SKM-1 treated with dmso at 0.1 percent for 144 hours (cell line): ENCODE results near the gene APOLD1.
"Not testable (repeated sequence)": the region's sequence is repeated elsewhere in the genome, so short reads cannot be mapped to it uniquely, and the experiment has no call there.

Source experiments
- DNase-seq: peaks from one replicate; lab custom pipeline; 2025; ENCODE audit not compliant: unreplicated experiment; lab: John Stamatoyannopoulos, UW

The APOLD1 gene, protein sequence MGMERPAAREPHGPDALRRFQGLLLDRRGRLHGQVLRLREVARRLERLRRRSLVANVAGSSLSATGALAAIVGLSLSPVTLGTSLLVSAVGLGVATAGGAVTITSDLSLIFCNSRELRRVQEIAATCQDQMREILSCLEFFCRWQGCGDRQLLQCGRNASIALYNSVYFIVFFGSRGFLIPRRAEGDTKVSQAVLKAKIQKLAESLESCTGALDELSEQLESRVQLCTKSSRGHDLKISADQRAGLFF

GRCh38 chr12:12784911-12785814, at the start of gene APOLD1:
Gene APOLD1 (plus strand): TSS chr12:12785659. CDS start chr12:12785692, 33 bp downstream.
- no peak for DNase-seq

DNA sequence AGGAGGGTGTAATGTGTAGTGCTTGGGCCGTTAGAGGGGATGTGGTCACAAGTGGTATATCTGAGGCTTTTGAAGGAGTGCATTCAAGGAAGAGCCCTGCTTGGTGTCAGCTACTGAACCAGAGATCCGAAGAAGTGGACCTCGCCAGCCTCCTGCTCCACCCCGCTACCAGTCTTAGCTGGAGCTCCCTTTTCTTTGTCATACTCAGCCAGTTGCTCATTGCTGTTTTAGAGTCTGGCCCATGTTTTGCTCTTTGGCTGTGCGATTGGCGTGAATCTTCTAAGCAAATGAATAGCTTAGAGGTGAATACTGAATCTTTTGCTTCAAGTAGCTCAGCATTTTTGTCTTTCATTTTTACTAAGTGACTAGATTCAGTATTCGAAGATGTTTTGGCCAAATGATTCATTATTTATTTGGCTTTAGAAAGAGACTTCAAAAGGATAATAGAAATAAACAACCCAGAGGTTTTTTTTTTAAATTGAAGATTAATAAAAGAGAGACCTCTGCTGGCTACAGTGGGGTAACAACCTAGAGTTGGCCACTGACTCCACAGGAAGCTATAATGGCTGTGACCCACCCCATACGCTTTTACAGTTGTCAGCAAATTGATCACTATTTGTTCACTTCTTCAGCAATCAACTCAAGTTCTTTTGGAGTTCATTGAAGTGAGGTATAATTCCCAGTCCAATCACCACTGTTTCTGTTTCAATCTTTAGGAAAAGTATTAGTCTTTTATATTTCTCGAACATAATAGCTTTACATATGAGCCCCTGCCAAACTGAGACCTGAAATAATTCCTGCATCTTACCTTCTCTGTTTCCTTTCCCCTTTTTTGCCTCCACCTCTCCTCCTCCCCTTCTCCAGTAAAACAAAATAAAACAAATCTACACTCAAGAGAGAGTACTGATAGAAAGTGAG, 48.4 kb upstream of the APOLD1 start:
- no peak for DNase-seq

- not testable (repeated sequence) for DNase-seq
Observed at GRCh38 chr12:12738152-12738551, 47.3 kb upstream of the APOLD1 start.

GRCh38 chr12:12741660-12742059, 43.8 kb upstream of the APOLD1 start:
- no peak for DNase-seq

DNA sequence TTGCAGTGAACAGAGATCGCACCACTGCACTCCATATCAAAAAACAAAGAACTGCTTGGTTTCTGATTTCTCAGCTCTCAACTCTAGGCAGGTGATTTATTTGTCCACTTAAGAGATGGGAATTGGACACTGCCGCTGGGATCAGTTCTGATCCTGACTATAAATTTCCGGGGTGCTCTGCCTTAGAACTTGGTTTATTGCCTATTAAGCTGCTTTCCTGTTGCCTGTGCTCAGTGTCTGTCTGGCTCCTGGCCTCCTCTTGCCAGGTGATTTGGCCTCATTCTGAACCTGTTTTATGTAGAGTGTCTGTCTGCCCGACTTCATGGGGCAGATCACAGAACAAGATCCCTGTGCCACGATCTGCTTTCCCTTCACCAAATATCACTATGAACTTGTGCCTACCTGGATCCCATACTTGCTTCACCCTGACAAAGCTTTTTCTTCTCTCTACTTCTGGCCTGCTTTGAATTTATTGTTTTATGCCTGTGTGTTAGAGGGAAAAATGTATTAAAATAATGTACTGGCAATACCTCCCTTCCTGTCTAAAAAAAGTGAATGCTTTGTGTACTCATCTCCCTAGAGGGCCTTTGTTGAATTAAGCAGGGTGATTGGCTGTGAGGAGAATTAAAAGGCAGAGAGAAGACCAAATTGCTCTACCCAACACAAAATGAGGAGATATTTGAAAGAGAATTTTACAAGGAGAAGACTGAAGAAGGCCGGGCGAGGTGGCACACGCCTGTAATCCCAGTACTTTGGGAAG, 40.7 kb upstream of the APOLD1 start:
- DNase-seq = no peak

DNA sequence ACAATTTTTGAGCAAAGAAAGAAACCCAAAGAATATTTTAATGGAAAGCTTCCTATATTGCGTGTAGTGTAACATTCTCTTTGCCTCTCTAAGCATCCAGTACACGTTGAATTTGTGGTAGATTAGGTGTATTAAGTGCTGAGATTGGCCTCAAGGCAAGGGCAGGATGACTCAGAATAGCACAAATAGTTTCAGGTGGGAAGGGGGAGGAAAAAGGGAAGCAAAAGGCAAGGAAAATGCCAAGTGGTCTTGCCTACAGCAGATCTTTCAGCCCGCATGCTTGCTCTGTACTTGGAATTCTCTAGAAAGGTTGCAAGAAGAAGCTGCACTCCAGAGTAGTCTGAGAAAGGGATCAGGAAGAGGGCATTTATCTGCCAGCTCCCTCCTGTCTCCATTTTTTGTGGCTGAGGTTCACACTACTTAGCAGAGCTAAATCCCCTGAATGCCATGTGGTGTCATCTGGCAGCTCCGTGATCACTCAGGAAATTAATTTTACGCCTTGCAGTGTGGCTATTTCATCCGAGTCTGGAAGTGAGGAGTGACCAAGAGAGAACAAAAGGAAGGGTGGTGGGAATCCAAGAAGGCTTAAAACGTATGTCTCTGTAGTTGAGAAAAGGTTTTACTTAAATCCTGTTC, 39.8 kb upstream of the APOLD1 start:
- DNase-seq = no peak

DNA sequence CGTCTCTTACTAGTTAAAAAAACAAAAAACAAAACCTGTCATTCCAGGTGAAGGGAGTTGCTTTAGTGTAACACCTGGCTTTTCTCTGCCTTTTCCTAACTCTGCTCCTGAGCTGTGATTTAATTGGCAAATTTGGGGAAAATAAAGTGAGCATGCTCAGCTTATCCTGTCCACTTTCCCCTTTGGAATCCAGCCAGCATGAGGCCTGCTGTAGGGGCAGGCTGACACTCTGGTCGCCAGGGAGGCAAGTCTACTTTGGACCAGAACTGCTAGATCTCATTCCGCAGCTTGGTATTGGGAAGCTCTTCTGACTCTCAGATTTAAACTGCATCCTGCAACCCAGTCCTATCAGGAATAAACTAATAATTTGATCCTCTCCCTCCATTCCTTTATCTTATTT, 38.2 kb upstream of the APOLD1 start:
- DNase-seq = no peak

DNA sequence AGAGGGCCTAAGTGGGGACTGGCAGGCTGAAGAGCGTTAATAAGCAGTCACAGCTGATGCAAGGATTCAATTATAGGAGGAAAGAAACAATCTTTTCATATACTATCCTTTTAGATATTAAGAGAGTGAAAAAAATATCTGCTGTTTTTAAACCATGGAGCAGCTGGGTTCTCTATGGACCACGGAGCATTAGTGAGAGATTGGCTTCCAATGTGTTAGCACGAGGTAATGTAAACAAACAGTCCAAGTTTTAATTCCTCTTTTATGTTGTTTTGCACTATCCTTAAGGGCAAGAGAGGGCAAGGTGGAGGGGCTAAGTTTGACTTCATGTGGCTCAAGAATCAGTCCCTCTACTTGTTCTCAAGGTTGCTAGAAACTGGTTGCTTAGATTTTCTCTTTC, 37.4 kb upstream of the APOLD1 start:
- DNase-seq = no peak

DNA sequence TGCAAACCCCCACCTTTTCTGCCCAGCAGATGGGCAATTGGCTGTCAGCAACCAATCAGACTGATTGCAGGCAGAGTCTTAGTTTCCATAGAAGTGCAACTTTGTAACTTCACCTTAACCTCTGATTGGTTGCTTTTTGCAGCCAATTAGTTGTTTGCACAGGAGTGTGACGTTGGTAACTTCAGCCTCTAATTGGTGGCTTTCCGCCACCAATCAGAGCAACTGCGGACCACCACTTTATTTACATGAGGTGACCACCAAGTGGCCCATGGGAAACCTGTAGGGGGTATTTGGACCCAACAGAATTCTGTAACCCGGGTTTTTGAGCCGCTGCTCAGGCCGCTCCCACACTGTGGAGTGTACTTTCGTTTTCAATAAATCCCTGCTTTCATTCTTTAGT, 36.0 kb upstream of the APOLD1 start:
- DNase-seq = no peak

DNA sequence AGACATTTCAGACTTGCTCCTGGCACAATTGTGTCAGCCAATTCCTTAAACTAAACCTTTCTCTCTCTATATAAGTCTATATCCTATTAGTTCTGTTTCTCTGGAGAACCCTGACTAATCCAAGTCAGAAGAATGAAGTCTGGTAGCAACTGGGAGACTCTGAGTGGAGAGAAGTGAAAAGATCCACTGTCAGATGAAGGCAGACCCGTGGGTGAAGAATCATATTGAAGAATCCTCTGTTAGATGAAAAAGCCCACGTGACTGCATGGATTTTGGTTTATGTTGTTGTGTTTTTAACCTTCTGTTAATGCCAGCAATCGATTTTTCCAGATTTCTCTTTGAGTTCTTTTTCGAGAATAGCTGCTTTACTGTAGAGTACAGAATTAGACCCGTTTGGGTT, 29.5 kb upstream of the APOLD1 start:
- DNase-seq = no peak

- DNase-seq = no peak
Observed at GRCh38 chr12:12757121-12757520, 28.3 kb upstream of the APOLD1 start.

GRCh38 chr12:12759234-12759915, 26.1 kb upstream of the APOLD1 start:
- no peak for DNase-seq

GRCh38 chr12:12764824-12765223, 20.6 kb upstream of the APOLD1 start:
- DNase-seq = no peak

GRCh38 chr12:12770262-12770661, 15.2 kb upstream of the APOLD1 start:
- no peak for DNase-seq

DNA sequence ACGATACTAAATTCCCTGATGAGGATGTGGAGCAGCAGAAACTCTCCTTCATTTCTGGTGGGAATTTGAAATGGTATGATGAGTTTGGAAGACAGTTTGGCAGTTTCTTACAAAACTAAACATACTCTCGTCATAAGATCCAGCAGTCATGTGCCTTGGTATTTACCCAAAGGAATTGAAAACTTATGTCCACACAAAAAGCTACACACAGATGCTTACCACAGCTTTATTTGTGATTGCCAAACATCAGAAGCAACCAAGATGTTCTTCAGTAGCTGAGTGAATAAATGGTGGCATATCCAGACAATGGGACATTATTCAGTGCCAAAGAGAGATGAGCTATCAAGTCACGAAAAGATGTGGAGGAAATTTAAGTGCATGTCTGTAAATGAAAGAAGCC, 10.7 kb upstream of the APOLD1 start:
- no peak for DNase-seq

GRCh38 chr12:12776261-12776660, 9.2 kb upstream of the APOLD1 start:
- no peak for DNase-seq

GRCh38 chr12:12777092-12777491, 8.4 kb upstream of the APOLD1 start:
- no peak for DNase-seq

- no peak for DNase-seq
Observed at GRCh38 chr12:12779007-12779406, 6.5 kb upstream of the APOLD1 start.

DNA sequence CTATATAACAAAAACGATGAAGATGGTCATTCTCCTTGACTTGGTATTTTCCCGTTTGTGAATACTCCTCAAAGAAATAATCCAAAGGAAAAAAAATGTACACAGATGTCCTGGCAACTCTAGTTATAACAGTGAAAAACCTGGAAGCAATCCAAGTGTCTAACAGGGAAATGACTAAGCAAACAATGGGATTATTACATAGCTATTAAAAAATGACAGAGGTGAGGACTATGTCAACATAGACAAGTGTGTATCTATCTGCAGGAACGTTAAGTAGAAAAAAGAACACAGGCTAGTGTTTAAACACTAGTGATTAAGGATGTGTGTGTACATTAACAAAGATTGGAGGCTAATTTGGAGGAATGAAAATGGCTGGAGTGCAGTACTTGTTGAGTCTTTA, 5.9 kb upstream of the APOLD1 start:
- no peak for DNase-seq

- DNase-seq = no peak
Observed at GRCh38 chr12:12784116-12784515, 1.3 kb upstream of the APOLD1 start.
